OCI-LY3 (cell line): ENCODE data around the gene CREB5.

ENCODE experiments used
- H2AFZ ChIP-seq: fragments of 200-600, 300-600 bp; shearing (Covaris generic); 2 replicates; pipeline ENCODE4 v1.6.0; 2014; ENCODE audit warnings: antibody characterized with exemption, low read depth, low read length
- H3K27ac ChIP-seq: fragments of 200-600, 300-600 bp; sonication (generic); 2 replicates; pipeline ENCODE4 v1.5.1; 2014; ENCODE audit warnings: mild to moderate bottlenecking, low read length, moderate library complexity, mixed read lengths
- H3K27me3 ChIP-seq: fragments of 200-600, 300-600 bp; sonication (generic); 2 replicates; pipeline ENCODE4 v1.6.1; 2014; ENCODE audit warnings: low read depth, low read length, mixed read lengths
- H3K36me3 ChIP-seq: fragments of 200-600, 300-600 bp; sonication (generic); replicated peaks from 2 replicates; pipeline ENCODE3; 2014; ENCODE audit warnings: low read depth, low read length, mixed read lengths
- H3K4me1 ChIP-seq: fragments of 300-600, 200-600 bp; sonication (generic); 2 replicates; pipeline ENCODE4 v1.6.1; 2014; ENCODE audit warnings: low read length, mixed read lengths
- H3K4me2 ChIP-seq: fragments of 200-600, 300-600 bp; sonication (generic); 2 replicates; pipeline ENCODE4 v1.6.1; 2014; ENCODE audit warnings: low read length, mixed read lengths
- H3K4me3 ChIP-seq: fragments of 300-600, 200-600 bp; sonication (generic); 2 replicates; pipeline ENCODE4 v1.5.1; 2014; ENCODE audit warnings: antibody characterized with exemption, mild to moderate bottlenecking, low read length, moderate library complexity
- H3K79me2 ChIP-seq: fragments of 300-600, 200-600 bp; shearing (Covaris generic); 2 replicates; pipeline ENCODE4 v1.6.1; 2014; ENCODE audit warnings: mild to moderate bottlenecking, low read length, mixed read lengths
- H3K9ac ChIP-seq: fragments of 300-600, 200-600 bp; shearing (Covaris generic); 2 replicates; pipeline ENCODE4 v1.6.0; 2014; ENCODE audit warnings: mild to moderate bottlenecking, low read length, moderate library complexity
- H3K9me3 ChIP-seq: fragments of 200-600, 300-600 bp; shearing (Covaris generic); 2 replicates; pipeline ENCODE4 v1.6.1; 2014; ENCODE audit warnings: low read length, mixed read lengths; ENCODE audit not compliant: insufficient read depth
- H4K20me1 ChIP-seq: fragments of 200-600, 300-600 bp; sonication (generic); 2 replicates; pipeline ENCODE4 v1.6.1; 2016; ENCODE audit warnings: low read length, mixed read lengths; ENCODE audit not compliant: insufficient read depth
- EZH2phosphoT487 ChIP-seq: fragments of 200-600 bp; shearing (Covaris generic); IDR thresholded peaks from 2 replicates; pipeline ENCODE4 v1.6.1; 2018; ENCODE audit warnings: antibody characterized with exemption, mixed run types, low read depth
- TF ChIP-seq, protein P1 (sequence below): fragments of 200-600, 300-600 bp; sonication (generic); IDR thresholded peaks from 2 replicates; pipeline ENCODE4 v1.5.1; 2014; ENCODE audit warnings: antibody characterized with exemption, low read length, low read depth

CREB5 gene

DNA sequence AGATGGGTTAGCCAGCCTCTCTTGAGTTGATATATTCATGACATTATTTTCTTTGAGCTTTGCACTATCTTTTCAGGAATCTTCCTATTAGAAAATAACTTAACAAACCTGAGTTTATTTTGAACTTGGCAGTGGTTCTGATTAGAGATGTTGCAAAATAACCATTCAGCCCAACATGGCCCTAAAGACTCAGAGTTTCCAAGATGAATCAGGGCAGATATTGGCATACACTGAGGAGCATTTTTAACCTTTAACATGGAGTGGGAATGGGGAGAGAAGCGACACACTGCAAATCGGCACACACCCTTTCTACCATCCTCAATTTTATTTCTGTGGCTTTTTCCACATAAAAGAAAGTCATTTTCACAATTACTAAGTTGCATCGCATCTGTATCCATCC, 355.0 kb downstream of the CREB5 start:
- H3K27me3 ChIP-seq, result no peaks in the 10 kb centered on the region
- no peaks in the 10 kb centered on the region for H4K20me1 ChIP-seq
- no peak overlapping the region for H3K9ac ChIP-seq
- no peak for TF ChIP-seq EZH2phosphoT487
- TF ChIP-seq, protein P1, sequence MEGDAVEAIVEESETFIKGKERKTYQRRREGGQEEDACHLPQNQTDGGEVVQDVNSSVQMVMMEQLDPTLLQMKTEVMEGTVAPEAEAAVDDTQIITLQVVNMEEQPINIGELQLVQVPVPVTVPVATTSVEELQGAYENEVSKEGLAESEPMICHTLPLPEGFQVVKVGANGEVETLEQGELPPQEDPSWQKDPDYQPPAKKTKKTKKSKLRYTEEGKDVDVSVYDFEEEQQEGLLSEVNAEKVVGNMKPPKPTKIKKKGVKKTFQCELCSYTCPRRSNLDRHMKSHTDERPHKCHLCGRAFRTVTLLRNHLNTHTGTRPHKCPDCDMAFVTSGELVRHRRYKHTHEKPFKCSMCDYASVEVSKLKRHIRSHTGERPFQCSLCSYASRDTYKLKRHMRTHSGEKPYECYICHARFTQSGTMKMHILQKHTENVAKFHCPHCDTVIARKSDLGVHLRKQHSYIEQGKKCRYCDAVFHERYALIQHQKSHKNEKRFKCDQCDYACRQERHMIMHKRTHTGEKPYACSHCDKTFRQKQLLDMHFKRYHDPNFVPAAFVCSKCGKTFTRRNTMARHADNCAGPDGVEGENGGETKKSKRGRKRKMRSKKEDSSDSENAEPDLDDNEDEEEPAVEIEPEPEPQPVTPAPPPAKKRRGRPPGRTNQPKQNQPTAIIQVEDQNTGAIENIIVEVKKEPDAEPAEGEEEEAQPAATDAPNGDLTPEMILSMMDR, result no peak
- H3K9me3 ChIP-seq, result no peaks in the 10 kb centered on the region
- no peak overlapping the region for H2AFZ ChIP-seq
- no peak overlapping the region for H3K27ac ChIP-seq
- H3K4me1 ChIP-seq, result no peaks in the 10 kb centered on the region
- no peak overlapping the region for H3K4me3 ChIP-seq
- H3K36me3 ChIP-seq, result no peaks in the 10 kb centered on the region
- no peaks in the 10 kb centered on the region for H3K79me2 ChIP-seq
- H3K4me2 ChIP-seq, result no peak overlapping the region

DNA sequence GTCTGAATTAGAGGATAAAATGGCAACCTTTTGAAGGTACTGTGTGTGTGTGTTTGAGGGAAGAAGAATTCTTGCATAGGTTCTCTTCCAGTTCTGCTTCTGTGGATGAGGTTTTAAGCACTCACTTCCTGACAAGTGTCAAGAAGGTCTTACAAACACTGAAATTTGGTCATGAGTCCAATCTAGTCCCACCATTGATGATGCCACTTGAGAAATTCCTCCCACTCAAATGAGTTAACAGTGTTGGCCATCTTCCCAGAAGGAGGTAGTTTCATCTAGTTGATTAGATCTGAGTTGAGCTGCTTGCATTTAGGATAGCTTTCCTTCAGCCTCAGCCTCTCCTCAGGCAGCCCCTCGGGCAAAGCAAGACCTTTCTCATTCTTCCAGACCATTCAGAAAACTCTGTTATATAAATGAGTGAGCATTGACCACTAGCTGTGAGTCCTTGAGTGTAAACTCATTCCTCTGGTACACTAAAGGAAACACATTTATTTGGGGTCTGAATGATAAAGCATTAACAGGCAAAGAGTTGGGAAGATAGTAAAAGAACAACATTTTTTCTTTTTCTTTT, 356.3 kb downstream of the CREB5 start:
- no peaks in the 10 kb centered on the region for H4K20me1 ChIP-seq
- H3K27ac ChIP-seq, result no peak overlapping the region
- H3K4me1 ChIP-seq, result no peaks in the 10 kb centered on the region
- H3K9ac ChIP-seq, result no peak overlapping the region
- no peak for TF ChIP-seq EZH2phosphoT487
- H3K36me3 ChIP-seq, result no peaks in the 10 kb centered on the region
- H2AFZ ChIP-seq, result no peak overlapping the region
- H3K79me2 ChIP-seq, result no peaks in the 10 kb centered on the region
- no peak overlapping the region for H3K4me2 ChIP-seq
- no peaks in the 10 kb centered on the region for H3K27me3 ChIP-seq
- H3K4me3 ChIP-seq, result no peak overlapping the region
- H3K9me3 ChIP-seq, result no peaks in the 10 kb centered on the region

DNA sequence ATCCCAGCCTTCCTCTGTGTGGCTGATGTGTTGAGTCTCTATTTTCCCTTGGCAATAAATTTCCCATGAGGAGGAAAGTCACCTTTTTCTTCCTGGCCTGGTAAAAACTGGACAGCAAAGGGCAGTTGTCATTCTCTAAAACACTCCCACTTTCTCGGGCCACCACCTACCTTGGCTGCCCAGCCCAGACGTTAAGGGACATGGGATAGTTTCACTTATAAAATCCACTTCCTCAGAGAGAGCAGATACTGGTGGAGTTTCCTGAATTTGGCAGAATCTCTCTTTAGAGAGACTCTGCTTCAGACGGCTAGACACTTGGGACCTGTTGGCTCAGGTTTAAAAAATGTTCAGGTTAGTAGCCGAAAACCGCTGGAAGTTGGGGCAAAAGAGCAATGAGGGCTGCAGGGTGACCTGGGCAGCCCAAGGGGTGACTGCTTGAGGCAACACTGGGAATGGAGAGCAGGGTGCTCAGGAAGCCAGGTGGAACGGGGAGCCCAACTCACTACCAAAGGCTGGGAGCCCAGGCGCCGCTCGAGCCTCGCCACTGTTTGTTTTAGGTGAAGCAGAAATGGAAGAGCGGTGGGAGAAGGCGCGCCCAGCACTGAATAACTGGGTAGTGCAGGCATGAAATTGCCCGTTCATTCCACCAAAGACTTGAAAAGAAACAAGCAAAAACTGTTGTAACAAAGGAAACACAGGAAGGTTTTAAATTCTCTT, 359.7 kb downstream of the CREB5 start:
- no peak overlapping the region for H3K4me3 ChIP-seq
- no peak overlapping the region for H3K27ac ChIP-seq
- no peak overlapping the region for H3K9ac ChIP-seq
- no peak overlapping the region for H3K4me2 ChIP-seq
- no peaks in the 10 kb centered on the region for H3K79me2 ChIP-seq
- no peaks in the 10 kb centered on the region for H3K27me3 ChIP-seq
- no peak overlapping the region for H2AFZ ChIP-seq
- H4K20me1 ChIP-seq, result no peaks in the 10 kb centered on the region
- no peak for TF ChIP-seq EZH2phosphoT487
- TF ChIP-seq, protein P1, result no peak
- no peaks in the 10 kb centered on the region for H3K36me3 ChIP-seq
- H3K4me1 ChIP-seq, result no peaks in the 10 kb centered on the region
- no peaks in the 10 kb centered on the region for H3K9me3 ChIP-seq

DNA sequence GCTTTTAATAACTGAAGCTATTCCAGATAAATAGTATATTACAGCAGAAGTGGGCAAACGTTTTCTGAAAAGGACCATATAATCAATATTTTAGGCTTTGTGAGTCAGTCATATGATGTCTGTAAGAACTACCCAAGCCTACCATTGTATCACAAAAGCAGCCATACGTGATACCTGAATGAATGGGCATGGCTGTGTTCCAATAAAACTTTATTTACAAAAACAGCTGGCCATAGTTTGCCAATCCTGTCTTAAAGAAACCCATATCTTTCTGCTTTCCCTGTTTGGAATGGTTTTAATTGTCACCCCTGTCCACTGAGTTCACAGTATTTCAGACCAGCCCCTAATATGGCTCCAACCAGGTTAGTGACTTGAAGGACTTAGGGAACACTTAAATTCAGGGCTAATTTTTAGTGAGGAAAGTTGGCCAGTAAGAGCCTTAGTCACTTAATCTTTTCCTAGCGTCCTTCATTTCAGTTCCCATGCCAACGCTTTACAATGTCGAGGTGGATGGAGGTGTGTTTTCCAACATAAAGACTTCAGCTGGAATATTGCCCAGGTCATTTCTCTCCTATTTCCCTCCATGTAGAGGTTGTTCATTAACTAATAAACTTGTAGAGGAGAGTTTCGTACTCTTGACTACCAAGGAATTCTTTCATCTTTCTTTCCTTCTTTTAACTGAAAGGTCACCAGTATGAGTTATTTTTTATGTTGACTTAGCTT, 361.3 kb downstream of the CREB5 start:
- H3K4me2 ChIP-seq, result no peak overlapping the region
- no peak overlapping the region for H3K4me3 ChIP-seq
- TF ChIP-seq, protein P1, result no peak
- no peak for TF ChIP-seq EZH2phosphoT487
- H4K20me1 ChIP-seq, result no peaks in the 10 kb centered on the region
- no peak overlapping the region for H3K9ac ChIP-seq
- H3K36me3 ChIP-seq, result no peaks in the 10 kb centered on the region
- no peaks in the 10 kb centered on the region for H3K9me3 ChIP-seq
- H3K4me1 ChIP-seq, result no peaks in the 10 kb centered on the region
- no peaks in the 10 kb centered on the region for H3K27me3 ChIP-seq
- no peak overlapping the region for H2AFZ ChIP-seq
- H3K27ac ChIP-seq, result no peak overlapping the region
- no peaks in the 10 kb centered on the region for H3K79me2 ChIP-seq
